ENCODE results near the gene MEGF8.
"Not testable (repeated sequence)": the region's sequence is repeated elsewhere in the genome, so short reads cannot be mapped to it uniquely, and the experiment has no call there.

Gene MEGF8

GRCh38 chr19:42332059-42332458, 6.6 kb downstream of the MEGF8 start:
- DNase-seq (ENCODE audit: low read depth in 2 of 2), result no peak

GRCh38 chr19:42333018-42333417, 7.6 kb downstream of the MEGF8 start:
- no peak for DNase-seq (ENCODE audit: low read depth in 2 of 2)

- no peak for DNase-seq (ENCODE audit: low read depth in 2 of 2)
Measured at GRCh38 chr19:42333975-42334696, 8.7 kb downstream of the MEGF8 start.

GRCh38 chr19:42334697-42335373, 9.4 kb downstream of the MEGF8 start:
- DNase-seq (ENCODE audit: low read depth in 2 of 2), result no peak

GRCh38 chr19:42335374-42335936, 10.0 kb downstream of the MEGF8 start:
- DNase-seq (ENCODE audit: low read depth in 2 of 2), result no peak

- DNase-seq (ENCODE audit: low read depth in 2 of 2), result no peak
Measured at GRCh38 chr19:42335971-42336370, 10.5 kb downstream of the MEGF8 start.

GRCh38 chr19:42339126-42339860, 13.9 kb downstream of the MEGF8 start:
- DNase-seq (ENCODE audit: low read depth in 2 of 2), result not testable (repeated sequence)

- not testable (repeated sequence) for DNase-seq (ENCODE audit: low read depth in 2 of 2)
Measured at GRCh38 chr19:42339922-42340321, 14.5 kb downstream of the MEGF8 start.

- DNase-seq (ENCODE audit: low read depth in 2 of 2), result no peak
Measured at GRCh38 chr19:42343344-42344110, 18.1 kb downstream of the MEGF8 start.

- DNase-seq (ENCODE audit: low read depth in 2 of 2), result no peak
Measured at GRCh38 chr19:42344336-42344893, 19.0 kb downstream of the MEGF8 start.

- DNase-seq (ENCODE audit: low read depth in 2 of 2), result no peak
Measured at GRCh38 chr19:42345191-42345812, 19.9 kb downstream of the MEGF8 start.

- DNase-seq (ENCODE audit: low read depth in 2 of 2), result no peak
Measured at GRCh38 chr19:42348211-42348610, 22.8 kb downstream of the MEGF8 start.

- no peak for DNase-seq (ENCODE audit: low read depth in 2 of 2)
Measured at GRCh38 chr19:42349378-42350107, 24.1 kb downstream of the MEGF8 start.

- DNase-seq (ENCODE audit: low read depth in 2 of 2), result no peak
Measured at GRCh38 chr19:42350417-42350816, 25.0 kb downstream of the MEGF8 start.

GRCh38 chr19:42351079-42351735, 25.8 kb downstream of the MEGF8 start:
- no peak for DNase-seq (ENCODE audit: low read depth in 2 of 2)

GRCh38 chr19:42352301-42353259, 27.1 kb downstream of the MEGF8 start:
- DNase-seq (ENCODE audit: low read depth in 2 of 2), result no peak

- DNase-seq (ENCODE audit: low read depth in 2 of 2), result no peak
Measured at GRCh38 chr19:42353341-42354015, 28.0 kb downstream of the MEGF8 start.

- no peak for DNase-seq (ENCODE audit: low read depth in 2 of 2)
Measured at GRCh38 chr19:42355896-42356295, 30.5 kb downstream of the MEGF8 start.
